GM18909 (cell line): ENCODE measurements around the gene FGFRL1.
A peak's percentile ranks its signal among the peaks of the same experiment; 100 is the strongest.
"Not testable (repeated sequence)": the region's sequence is repeated elsewhere in the genome, so short reads cannot be mapped to it uniquely, and the experiment has no call there.

Experiments used
- ATAC-seq: cut with Tn5 transposase; IDR thresholded peaks from one replicate; pipeline ENCODE4 v1.9.1; 2021; ENCODE audit warnings: mild to moderate bottlenecking; ENCODE audit not compliant: unreplicated experiment, poor library complexity

The FGFRL1 gene

GRCh38 chr4:973431-974397, 37.7 kb upstream of the FGFRL1 start, which contains the start of gene DGKQ:
DGKQ (minus strand) TSS chr4:973569; CDS start chr4:973482, 87 bp downstream.
- peak; percentile 66 for ATAC-seq

- ATAC-seq = no peak
Observed at GRCh38 chr4:974668-975067, 36.8 kb upstream of the FGFRL1 start.

- ATAC-seq = not testable (repeated sequence)
Observed at GRCh38 chr4:976016-976415, 35.4 kb upstream of the FGFRL1 start.

- no peak for ATAC-seq
Observed at GRCh38 chr4:978957-979701, 32.3 kb upstream of the FGFRL1 start.

- no peak for ATAC-seq
Observed at GRCh38 chr4:982291-982690, 29.1 kb upstream of the FGFRL1 start.

GRCh38 chr4:982814-983213, 28.6 kb upstream of the FGFRL1 start:
- ATAC-seq = no peak

GRCh38 chr4:984336-985054, 26.9 kb upstream of the FGFRL1 start:
- ATAC-seq = no peak

GRCh38 chr4:985123-985830, 26.1 kb upstream of the FGFRL1 start:
- ATAC-seq = no peak

GRCh38 chr4:986428-986878, 25.0 kb upstream of the FGFRL1 start:
- peak; percentile 18 for ATAC-seq

- peak; percentile 70 for ATAC-seq
Observed at GRCh38 chr4:986879-987623, 24.4 kb upstream of the FGFRL1 start, which contains the start of gene IDUA. IDUA (plus strand) TSS chr4:987044; CDS start chr4:987085, 41 bp downstream.

GRCh38 chr4:987624-988513, 23.6 kb upstream of the FGFRL1 start:
- no peak for ATAC-seq

- no peak for ATAC-seq
Observed at GRCh38 chr4:988726-989721, 22.4 kb upstream of the FGFRL1 start.

GRCh38 chr4:989722-990471, 21.5 kb upstream of the FGFRL1 start:
- ATAC-seq = no peak

- no peak for ATAC-seq
Observed at GRCh38 chr4:990746-991367, 20.6 kb upstream of the FGFRL1 start.

GRCh38 chr4:991451-992296, 19.8 kb upstream of the FGFRL1 start:
- ATAC-seq = no peak
